Erythroblast (primary cell): ENCODE data around the gene PMS2.

ENCODE experiments used
- GATA1 ChIP-seq: IDR thresholded peaks from 2 replicates; pipeline ENCODE4 v1.6.1; 2011; ENCODE audit warnings: low read depth, mild to moderate bottlenecking, control low read depth, low read length, moderate library complexity
- POLR2A ChIP-seq: IDR thresholded peaks from 2 replicates; pipeline ENCODE4 v1.6.1; 2011; ENCODE audit warnings: mild to moderate bottlenecking, low read length

DNA sequence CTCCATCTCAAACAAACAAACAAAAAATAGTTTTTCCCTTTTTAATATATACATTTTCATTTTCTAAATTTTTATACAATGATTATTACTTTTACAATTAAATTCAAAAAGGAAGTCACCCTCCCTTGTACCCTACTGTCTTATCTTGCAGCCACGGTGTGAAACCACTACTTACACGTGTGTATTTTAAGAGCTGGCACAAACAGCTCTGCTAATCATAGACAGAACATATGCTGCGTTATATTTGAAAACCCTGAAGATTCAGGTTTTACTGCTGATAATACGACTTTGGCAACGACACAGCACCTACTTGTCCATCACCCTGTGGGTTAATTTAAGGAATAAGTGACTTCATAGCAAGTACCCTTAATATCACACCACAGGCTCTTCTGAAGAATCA is 23.3 kb upstream of the PMS2 start:
- TF ChIP-seq POLR2A, result peak; percentile 19
- peak; percentile 33 for TF ChIP-seq GATA1
